NCI-H1105 treated with DMSO at 0.1 percent for 48 hours (cell line): Measurements from ENCODE around the gene WFIKKN2.
A peak's percentile ranks its signal among the peaks of the same experiment; 100 is the strongest.
"Not testable (repeated sequence)": the region's sequence is repeated elsewhere in the genome, so short reads cannot be mapped to it uniquely, and the experiment has no call there.

Experiments
- DNase-seq: peaks from one replicate; lab custom pipeline; 2025; lab: John Stamatoyannopoulos, UW

WFIKKN2 gene

GRCh38 chr17:50835301-50836234 lies at the start of gene WFIKKN2:
Gene WFIKKN2 (plus strand): TSS chr17:50835586. CDS start chr17:50835938, 352 bp downstream.
- DNase-seq, result no peak

DNA sequence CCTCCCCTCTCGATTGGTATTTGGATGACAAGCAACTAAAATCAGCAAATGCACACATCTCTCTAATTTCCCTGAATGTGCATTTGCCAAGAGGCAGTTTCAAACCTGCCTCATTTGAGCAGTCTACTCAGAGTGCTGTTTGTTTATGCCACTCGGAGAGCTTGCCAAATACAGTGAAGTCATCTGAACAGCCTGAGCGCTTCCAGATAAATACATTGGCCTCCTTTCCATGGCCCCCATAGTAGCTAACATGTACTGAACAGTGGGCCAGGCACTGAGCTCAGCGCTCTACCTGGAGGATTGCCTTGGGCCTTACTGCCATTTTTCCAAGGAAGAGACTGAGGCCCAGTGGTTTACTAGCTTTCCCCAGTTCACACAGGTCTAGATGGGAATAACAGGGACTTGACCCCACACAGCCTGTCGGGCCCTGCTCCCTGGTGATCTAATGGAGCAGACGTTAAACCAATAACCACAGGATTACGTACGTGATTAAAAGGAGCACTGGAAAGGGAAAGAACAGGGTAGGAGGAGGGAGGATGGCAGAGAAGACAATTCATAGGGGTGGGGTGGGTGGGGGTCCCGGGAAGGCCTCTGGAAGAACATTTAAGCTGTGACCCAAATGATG lies 49.3 kb upstream of the WFIKKN2 start:
- DNase-seq, result peak; percentile 20

DNA sequence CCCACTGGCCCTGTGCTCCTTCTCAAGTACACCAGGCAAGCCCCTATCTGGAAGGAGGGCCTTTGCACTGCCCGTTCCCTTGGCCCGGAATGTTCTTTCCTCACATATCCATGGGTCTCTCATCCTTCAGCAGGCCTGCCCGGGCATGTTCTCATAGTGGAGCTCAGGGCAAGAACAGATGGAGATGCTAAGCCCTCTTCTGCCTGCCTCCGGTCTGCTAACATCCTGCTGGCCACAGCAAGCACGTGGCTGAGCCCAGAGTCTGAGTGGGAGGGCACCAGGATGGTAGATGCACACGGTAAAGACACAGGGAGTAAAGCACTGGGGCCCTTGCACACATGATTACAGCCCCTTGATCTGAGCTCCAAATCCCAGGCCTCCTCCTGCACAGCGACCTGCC lies 48.3 kb upstream of the WFIKKN2 start:
- no peak for DNase-seq

GRCh38 chr17:50790618-50791017 lies 44.8 kb upstream of the WFIKKN2 start:
- DNase-seq, result no peak

GRCh38 chr17:50792132-50792531 lies 43.3 kb upstream of the WFIKKN2 start:
- DNase-seq, result no peak

- DNase-seq, result no peak
Measured at GRCh38 chr17:50793007-50793406, 42.4 kb upstream of the WFIKKN2 start.

DNA sequence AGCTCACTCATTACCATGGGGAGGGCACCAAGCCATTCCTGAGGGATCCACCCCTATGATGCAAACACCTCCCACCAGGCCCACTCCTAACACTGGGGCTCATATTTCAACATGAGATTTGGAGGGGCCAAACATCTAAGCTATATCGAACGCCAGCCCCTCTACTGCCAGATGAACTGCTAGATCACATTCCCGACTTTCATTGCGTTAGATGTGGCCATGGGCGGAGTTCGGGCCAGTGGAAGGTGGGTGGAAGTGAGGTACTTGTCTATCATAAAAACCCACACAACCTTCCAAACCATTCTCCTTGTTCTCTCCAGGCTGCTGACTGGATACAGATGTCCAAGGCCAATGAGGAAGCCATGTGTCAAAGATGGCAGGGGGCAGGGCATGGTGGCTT lies 41.0 kb upstream of the WFIKKN2 start:
- DNase-seq, result no peak

DNA sequence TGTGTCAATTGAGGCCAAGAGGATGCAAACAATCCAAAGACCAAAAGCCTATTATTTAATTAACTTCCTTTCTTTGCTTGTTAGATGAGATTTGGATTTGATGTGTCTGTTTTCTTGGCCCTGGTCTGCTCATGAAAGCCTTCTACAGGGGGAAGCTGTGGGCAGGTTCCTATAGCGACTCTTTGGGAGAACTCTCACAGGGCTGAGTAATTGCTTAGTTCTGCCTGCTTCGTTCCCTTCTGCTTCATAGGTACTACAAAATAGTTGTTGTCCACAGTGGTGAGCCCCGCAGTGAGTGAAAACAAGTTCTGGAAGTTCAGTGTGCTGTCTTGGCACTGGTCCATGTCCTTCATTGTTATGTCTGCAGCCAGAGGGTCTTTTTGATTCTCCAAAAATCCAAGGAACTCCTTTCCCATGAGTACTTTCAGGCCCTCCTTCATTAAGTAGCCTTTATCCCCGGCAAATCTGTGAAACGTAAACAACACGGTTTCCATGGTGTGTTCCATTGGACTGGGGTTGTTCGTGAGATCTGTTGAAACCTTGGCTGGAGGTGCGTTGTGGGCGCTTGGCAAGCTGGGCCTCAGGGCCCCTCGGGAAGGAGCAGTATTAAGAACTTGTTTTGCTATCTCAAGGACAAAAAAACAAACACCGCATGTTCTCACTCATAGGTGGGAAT lies 38.1 kb upstream of the WFIKKN2 start:
- no peak for DNase-seq

- no peak for DNase-seq
Measured at GRCh38 chr17:50798424-50799288, 36.7 kb upstream of the WFIKKN2 start.

DNA sequence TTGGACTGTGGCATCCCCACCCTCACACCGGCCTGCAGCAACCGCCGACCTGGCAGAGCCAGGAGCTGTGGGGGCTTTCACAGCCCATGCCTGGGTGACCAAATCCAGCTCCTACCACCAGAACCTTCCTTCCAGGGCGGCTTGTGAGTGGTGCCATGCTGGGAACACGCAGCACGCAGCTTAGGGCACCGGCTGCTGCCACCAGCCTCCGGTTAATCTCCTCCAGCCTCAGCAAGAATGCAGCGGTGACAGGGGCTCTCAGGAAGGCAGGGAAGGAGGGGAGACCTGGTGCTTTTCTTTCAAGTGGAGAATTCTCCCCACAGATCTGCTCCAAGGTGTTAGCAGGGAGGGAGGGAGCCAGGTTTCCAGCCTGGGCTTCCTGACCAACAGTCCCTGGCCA lies 35.8 kb upstream of the WFIKKN2 start:
- DNase-seq, result no peak

GRCh38 chr17:50800196-50800700 lies 35.1 kb upstream of the WFIKKN2 start:
- DNase-seq, result no peak

GRCh38 chr17:50802609-50803571 lies 32.5 kb upstream of the WFIKKN2 start:
- DNase-seq, result no peak

DNA sequence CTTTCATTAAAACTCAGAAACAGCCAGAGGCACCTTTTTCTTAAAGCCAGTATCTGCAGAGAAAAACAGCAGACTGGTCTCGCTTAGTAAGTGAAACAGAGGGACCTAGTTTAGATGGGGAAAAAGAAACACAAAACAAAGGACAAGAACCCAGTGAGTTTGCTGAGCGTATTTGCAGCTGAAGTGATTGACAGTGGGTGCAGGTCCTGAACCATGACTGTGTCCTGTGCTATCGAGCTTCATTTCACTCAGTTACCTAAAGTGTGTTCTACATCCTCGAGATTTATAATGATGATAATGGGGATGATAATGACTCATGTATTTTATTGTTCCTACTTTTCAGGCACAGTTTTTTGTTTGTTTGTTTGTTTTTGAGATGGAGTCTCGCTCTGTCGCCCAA lies 31.7 kb upstream of the WFIKKN2 start:
- no peak for DNase-seq

DNA sequence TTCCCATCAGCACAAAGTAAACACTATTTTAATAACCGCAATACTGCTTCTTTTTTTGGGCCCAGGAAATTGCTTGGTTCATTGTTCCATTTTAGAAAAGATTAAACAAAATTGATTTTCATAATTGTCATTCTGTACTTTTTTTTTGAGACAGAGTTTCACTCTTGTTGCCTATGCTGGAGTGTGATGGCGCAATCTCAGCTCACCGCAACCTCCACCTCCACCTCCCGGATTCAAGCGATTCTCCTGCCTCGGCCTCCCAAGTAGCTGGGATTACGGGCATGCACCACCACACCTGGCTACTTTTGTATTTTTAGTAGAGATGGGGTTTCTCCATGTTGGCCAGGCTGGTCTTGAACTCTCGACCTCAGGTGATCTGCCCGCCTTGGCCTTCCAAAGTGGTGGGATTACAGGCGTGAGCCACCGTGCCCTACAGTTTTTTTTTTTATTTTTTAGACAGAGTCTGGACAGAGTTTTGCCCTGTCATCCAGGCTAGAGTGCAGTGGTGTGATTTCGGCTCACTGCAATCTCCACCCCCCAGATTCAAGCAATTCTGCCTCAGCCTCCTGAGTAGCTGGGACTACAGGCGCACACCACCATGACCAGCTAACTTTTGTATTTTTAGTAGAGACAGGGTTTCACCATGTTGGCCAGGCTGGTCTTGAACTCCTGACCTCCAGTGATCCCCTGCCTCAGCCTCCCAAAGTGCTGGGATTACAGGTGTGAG lies 30.5 kb upstream of the WFIKKN2 start:
- DNase-seq, result not testable (repeated sequence)

DNA sequence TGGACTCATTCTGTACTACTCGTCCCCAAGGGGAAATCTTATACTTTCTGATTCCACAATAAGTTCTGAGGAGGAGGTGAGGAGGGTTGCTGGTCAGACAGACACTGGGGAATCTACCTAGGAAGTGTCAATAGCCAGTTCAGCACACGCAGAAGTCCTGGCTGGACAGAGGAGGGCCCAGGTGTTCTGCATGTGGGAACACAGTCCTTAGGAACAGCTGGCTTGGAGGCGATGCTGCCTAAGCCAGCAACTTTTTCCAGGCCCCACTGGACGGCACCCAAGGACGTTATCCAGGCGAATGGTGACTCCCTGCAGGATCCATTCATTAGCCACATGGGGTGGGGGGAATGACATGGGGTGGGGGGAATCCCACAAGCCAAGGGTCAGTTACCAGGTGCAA lies 29.9 kb upstream of the WFIKKN2 start:
- DNase-seq, result no peak

GRCh38 chr17:50806141-50806643 lies 29.2 kb upstream of the WFIKKN2 start:
- no peak for DNase-seq

GRCh38 chr17:50807009-50807408 lies 28.4 kb upstream of the WFIKKN2 start:
- DNase-seq, result no peak

GRCh38 chr17:50807675-50808074 lies 27.7 kb upstream of the WFIKKN2 start:
- no peak for DNase-seq

GRCh38 chr17:50808413-50808812 lies 27.0 kb upstream of the WFIKKN2 start:
- DNase-seq, result no peak

GRCh38 chr17:50808888-50809287 lies 26.5 kb upstream of the WFIKKN2 start:
- DNase-seq, result no peak
